GM08714 (cell line): Measurements from ENCODE around the gene MARCO.
"Not testable (repeated sequence)": the region's sequence is repeated elsewhere in the genome, so short reads cannot be mapped to it uniquely, and the experiment has no call there.

Experiments
- H3K4me3 ChIP-seq: fragments of 200-500 bp; sonication (Bioruptor generic); 2 replicates; pipeline ENCODE4 v1.5.1; 2014; ENCODE audit warnings: mild to moderate bottlenecking, low read length, inconsistent platforms
- ZNF274 ChIP-seq: IDR thresholded peaks from 2 replicates; pipeline ENCODE4 v1.6.1; 2012; ENCODE audit warnings: mild to moderate bottlenecking, low read depth, low read length

MARCO gene

DNA sequence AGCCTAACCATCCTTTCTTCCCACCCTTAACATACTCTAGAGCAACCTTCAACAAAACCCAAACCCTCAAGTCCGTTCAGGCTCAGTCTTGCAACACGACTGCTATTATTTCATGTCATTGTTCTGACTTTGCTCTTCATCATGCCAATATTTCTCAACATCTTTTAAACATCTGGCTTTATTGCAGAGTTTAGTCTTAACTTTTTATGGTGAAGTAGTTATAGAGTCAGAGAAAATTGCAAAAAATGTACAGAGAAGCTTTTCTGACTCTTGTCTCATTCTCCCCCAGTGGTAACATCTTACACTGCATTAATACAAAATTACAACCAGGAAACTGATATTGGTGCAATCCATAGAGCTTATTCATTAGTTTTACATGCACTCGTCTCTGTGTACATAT lies 3.9 kb downstream of the MARCO start:
- no peak for TF ChIP-seq ZNF274

DNA sequence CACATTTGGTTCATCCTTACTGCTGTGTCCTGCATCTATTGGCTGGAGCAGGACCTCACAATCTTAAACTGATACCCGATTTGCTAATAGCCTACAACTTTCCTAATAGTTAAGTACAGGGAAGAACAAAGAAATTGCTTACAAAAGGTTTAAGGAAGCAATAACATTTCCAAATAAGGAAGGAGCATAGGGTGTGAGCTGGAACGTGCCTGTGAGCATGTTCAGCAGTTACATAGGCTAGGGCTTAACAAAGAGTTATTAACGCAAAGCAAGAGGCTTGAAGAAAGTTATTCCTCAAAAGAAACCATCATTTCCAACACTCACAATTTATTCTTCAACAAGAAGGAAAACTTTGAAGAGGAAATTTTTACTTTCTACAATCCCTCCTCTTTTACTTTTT lies 6.3 kb downstream of the MARCO start:
- H3K4me3 ChIP-seq, result not testable (repeated sequence)

More for the DNA sequence above, 3.9 kb downstream of the MARCO start:
- no peak overlapping the region for H3K4me3 ChIP-seq

DNA sequence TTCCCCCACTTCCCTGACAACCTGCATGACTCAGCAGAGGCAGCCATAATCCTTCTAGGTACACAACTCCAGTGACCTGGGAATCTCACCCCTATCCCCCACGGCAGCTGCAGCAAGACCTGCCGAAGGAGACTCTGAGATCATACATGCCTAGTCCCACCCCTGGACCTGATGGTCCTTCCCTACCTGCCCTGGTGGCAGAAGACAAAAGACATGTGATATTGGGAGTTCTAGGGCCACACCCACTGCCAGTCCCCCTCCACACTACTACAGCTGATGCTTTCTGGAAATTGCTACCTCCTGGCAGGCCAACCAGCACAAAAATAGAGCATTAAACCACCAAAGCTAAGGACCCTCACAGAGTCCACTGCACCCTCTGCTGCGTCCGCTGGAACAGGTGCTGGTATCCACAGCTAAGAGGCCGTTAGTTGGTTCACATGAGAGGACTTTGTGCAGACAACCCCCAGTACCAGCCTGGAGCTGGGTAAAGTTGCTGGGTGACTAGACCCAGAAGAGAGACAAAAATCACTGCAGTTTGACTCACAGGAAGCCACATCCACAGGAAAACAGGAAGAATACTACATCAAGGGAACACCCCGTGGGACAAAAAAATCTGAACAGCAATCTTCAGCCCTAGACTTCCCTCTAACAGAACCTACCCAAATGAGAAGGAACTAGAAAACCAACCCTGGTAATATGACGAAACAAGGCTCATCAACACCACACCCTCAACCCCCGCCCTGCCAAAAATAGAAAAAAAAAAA lies 12.5 kb downstream of the MARCO start:
- TF ChIP-seq ZNF274, result no peak
- no peak overlapping the region for H3K4me3 ChIP-seq

DNA sequence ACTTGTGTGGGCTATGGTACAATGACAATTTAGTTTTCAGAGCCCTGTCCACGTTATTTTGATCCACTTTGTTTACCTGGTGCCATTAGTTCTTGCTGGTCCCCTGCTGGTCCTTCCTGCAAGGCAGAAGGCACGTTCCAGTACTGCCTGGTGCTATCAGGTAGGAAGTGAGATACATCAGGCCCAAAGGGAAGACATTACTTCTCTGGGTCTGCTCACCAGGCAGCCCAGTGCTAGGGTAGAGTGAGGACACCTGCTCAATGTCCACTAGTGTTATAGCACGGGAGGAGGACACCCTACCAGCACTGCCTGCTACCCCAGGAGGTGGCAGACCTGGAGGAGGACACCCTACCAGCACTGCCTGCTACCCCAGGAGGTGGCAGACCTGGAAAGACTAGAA lies 23.7 kb downstream of the MARCO start:
- no peak for TF ChIP-seq ZNF274
- H3K4me3 ChIP-seq, result no peak overlapping the region

DNA sequence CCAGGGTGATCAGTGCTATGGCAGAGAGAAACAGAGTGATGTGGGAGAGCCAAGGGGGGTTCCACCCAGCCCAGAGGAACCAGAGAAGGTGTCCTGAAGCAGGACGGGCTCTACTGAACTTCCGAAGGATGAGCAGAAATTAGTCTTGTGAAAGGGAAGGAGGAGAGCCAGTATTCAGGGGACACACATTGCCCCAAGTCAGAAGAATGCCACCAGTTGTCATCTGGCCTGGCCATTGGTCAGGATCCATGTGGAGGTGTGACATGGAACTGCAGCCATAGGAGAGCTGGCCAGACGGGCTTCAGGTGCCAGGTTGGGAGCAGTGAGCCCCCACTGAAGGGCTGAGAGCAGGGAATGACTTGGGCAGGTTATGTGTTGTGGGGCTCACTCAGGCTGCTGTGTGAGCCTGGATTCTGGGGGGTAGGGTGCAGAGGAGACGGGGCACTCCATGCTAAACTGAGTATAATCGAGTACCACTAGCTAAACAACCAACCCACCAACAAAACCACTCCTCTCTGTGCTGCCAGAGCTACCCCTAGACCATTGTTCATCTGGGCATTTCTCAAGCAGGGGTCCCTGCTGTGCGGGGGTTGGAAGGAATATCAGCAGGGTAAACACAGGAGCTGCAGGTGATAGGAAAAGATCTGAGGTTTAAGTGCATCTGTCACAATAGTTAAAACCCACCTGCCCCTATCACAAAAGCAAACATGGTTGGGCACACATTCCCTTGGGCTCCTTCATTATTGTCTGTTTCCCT lies 25.3 kb downstream of the MARCO start:
- no peak overlapping the region for H3K4me3 ChIP-seq
- no peak for TF ChIP-seq ZNF274

DNA sequence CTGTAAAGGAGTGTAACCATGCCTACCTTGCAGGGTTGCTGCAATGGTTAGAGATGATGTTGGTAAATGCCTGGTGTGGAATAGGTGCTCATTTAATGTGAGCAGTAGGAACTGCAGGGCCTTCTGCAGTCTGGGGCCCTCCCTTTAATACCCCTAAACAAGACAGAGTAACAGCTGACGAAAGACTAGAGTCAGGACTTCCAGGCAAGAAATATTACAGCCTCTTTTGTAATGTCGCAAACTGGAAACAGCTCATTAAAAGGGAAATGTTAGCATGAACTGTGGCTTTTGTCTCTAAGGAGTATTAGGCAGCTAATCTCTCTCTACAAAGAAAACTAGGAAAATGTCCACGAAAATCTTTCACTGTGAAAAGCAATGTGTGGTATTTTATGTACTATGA lies 26.0 kb downstream of the MARCO start:
- no peak overlapping the region for H3K4me3 ChIP-seq
- TF ChIP-seq ZNF274, result no peak

DNA sequence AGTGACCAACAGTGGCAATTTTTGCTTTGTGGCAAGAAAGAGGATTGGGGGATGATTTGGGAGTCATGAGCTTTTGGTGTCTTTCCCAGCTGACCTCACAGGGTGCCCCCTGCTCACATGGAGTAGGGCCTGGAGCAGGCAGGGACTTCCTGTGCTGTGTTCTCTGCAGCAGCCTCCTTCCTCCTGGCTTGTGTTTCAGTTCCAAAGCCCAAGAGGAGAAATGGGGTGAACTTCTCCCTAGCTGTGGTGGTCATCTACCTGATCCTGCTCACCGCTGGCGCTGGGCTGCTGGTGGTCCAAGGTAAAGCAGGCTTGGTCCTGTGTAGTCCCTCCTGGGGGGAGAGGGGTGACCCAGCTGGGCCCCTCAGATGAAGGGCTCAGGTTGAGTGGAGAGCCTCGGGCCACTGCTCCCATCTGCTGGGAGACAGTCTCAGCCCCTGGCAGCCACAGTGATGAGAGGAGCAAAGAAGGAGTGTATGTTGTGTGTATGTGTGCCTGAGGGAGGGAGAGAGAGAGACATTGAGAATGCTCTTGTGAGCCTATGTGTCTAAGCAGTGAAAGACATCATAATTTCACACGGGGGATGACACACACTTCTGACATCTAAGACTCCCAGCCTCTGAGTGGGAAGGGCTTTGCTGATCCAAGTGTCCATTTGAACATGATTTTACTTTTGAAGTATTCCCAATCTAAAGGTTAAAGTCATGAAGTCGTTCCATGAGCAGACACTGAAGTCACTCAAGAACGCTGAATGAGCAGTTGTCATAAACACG lies 27.2 kb downstream of the MARCO start:
- no peak overlapping the region for H3K4me3 ChIP-seq
- no peak for TF ChIP-seq ZNF274

DNA sequence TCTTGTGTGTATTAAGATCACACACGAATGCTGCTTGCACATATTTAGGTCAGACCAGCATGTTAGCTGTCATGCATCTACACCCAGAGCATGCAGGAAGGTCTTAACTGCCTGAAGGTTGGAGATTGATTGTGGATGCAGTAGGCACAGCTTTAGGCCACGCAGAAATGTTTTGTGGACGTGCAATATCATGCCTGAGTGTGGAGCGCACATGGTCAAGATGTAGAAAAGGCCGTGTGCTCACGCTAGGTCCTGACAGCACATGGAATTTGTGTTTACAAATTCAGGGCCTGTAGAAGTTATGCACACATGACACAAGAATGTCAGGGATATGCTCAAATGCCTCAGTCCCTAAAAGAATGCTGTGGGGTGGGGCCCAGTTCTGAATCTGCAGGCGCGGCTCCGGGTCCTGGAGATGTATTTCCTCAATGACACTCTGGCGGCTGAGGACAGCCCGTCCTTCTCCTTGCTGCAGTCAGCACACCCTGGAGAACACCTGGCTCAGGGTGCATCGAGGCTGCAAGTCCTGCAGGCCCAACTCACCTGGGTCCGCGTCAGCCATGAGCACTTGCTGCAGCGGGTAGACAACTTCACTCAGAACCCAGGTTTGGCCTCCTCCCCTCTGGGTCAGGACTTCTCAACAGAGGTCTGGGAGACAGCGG lies 27.9 kb downstream of the MARCO start:
- no peak overlapping the region for H3K4me3 ChIP-seq
- TF ChIP-seq ZNF274, result no peak

DNA sequence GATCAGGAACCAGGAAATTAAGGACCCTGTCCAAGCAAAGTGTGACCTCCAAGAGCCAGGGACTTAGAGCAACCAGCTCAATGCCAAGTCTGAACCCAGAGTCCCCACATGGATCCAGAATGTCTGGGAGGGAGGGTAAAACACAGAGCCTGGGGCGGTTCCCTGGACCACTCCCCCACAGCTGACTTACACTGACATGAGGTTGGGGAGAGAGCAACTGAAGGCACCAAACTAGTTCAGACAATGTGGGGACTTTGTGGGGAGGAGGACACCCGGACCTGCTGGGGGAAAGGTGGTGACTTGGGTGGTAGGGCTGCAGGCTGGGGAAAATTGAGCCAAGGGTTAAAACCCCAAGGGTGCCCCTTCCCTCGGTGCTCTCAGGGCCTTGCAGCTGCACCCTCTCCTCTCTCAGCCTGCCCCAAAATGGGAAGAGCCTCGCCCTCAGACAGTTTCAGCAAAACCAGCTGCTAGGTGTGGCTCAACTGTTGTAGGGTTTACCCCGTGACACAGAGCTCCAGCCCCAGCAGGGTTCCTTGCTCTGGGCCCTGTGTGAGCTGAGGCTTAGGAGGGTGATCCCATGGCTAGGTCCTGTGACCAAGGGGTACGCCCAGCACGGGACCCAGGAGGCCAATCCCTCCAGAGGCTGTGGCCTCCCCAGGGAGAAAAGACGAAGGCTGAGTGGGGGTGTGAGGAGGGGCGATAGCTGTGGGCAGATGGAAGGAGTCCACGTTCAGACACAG lies 28.6 kb downstream of the MARCO start:
- no peak for TF ChIP-seq ZNF274

DNA sequence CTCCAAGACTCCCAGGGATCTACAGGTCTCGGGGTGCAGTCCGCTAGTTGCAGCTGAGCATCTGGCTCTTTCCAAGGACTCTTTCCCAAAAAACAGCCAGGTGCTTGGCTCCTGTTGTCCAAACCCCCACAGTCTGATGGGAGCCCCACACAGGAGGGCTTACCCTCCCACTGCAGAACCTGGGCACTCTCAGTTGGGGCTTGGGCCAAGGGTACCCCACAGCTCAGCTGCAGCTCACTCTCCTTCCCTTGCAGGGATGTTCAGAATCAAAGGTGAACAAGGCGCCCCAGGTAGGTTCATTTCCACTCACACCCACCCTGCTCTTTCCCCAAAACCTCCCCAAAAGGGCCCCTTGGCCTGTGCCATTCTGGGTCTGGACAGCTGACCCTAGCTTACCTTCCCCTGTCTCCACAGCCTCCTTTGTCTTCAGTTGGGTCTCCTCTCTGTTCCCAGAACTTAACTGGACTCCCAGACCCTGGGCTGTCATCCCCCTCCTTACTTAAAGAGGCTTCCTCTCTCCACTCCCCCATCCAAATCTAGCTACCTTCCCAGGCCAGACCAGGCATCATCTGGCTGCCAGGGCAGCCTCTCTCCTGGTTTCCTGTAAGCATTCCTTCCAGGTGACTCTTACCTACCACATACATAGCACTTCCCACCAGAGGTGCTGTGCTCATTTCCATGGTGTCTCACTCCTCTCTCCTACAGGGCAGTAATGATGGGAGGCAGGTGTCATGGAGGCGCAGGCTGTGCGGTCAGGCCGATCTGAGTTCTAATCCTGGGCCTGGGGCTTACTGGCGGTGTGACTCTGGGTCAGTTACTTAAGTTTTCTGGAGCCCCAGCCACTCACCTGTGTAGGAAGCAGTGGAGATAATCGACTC lies 29.5 kb downstream of the MARCO start:
- TF ChIP-seq ZNF274, result no peak
- H3K4me3 ChIP-seq, result no peak overlapping the region

More for the DNA sequence above, 28.6 kb downstream of the MARCO start:
- H3K4me3 ChIP-seq, result no peak overlapping the region

DNA sequence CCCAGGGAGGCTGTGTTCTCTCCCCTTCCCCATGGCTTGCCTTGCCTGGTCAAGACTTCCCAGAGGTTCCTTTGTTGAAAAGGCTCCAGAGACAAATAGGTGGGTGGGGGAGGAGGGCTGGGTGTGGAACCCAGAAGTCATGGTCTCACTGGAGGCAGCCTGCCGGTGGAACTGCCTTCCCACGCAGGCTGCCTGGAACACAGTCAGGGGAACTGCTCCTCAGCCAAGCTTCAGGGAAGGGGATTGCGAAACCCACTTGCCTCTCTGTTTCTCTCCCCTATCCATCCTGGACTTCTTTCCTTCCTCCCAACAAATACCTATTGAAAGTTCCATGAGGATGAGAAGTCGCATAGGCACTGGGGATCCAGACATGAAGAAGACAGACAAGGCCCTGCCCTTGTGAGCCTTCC lies 31.6 kb downstream of the MARCO start:
- no peak overlapping the region for H3K4me3 ChIP-seq
- no peak for TF ChIP-seq ZNF274

DNA sequence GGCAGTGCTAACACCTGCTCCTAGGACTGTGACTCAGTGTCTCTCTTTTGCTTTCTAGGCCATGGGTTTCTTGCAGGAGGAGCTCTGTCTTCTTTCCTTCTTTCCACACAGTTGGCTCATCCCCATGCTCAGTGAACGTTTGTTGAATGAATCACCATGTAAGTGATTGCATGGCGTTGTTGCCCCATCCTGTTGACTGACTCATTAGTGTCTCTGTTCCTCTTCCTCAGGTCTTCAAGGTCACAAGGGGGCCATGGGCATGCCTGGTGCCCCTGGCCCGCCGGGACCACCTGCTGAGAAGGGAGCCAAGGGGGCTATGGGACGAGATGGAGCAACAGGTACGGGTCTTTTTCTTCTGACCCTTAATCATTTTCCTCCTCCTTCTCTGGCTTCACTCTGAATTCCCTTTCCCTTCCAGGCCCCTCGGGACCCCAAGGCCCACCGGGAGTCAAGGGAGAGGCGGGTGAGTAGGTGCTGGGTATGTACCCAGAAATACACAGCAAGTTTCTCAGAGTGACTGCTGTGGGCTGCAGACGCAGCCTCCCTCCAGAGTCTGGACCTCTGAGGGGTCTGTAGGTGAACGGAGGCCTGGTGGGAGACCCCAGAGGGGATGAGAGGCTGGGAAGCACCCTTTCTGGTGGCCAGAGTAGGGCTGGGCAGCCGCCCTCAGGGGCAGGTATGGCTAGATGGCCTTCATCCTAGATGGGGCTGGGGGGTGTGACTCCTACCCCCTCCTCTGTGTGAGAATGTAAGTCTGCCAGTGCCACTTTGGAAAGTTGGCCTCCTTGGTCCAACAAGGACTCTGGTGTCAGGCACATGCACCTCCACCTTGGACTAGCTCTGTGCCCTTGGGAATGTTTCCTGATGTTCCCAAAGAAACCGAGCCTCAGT lies 32.4 kb downstream of the MARCO start:
- no peak for TF ChIP-seq ZNF274
- H3K4me3 ChIP-seq, result no peak overlapping the region

DNA sequence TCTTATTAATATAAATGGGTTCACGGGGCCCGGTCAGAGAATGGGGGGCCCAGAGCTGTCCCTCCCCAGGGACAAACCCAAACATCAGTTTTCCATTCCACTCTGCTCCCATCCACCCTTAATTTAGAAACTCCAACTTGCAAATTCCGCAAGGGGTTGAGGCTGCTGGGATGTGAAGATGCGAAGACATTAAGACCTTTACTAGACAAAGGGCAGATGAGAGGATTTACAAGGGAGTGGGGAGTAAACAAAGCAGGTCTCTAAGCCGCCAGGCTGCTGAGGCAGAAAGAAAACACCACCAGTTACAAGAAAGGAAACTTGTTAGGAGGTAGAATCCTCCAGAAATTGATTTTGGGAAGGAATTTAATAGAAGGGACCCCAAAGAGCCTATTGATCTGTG lies 33.1 kb downstream of the MARCO start:
- no peak for TF ChIP-seq ZNF274

More for the DNA sequence above, 33.1 kb downstream of the MARCO start:
- no peak overlapping the region for H3K4me3 ChIP-seq
